Upper lobe of left lung (tissue), 6 donors: Measurements from ENCODE around the gene TRIM17. TPM values are rescaled to one million over a fixed set of nuclear protein-coding genes. Genes with fewer than 3 reads are reported as not detected.

Source experiments
- ATAC-seq, 2 donors: fragments of 200-7000 bp; cut with Tn5 transposase; one replicate each; pipeline ENCODE4 v1.9.1; 2022; ENCODE audit warnings: mild to moderate bottlenecking in 2 of 2, moderate library complexity in 2 of 2; ENCODE audit not compliant: low FRiP score in 2 of 2
- DNase-seq, 2 donors: peaks; one replicate each; pipeline ENCODE4 v3.0.0-alpha.2; 2019 to 2020
- H3K27ac ChIP-seq, 4 donors: fragments of 200-600 bp; sonication (generic); one replicate each; pipeline ENCODE4 v1.5.1; 2016 to 2019
- H3K27me3 ChIP-seq, 4 donors: fragments of 200-600 bp; sonication (generic); one replicate each; pipeline ENCODE4 v1.5.1; 2017 to 2019
- H3K36me3 ChIP-seq, 4 donors: fragments of 200-600 bp; sonication (generic); one replicate each; pipeline ENCODE4 v1.5.1; 2016 to 2019
- H3K4me1 ChIP-seq, 4 donors: fragments of 200-600 bp; sonication (generic); one replicate each; pipeline ENCODE4 v1.5.1; 2018 to 2019
- H3K4me3 ChIP-seq, 4 donors: fragments of 200-600 bp; sonication (generic); one replicate each; pipeline ENCODE4 v1.5.1; 2017 to 2019; ENCODE audit warnings: mild to moderate bottlenecking in 2 of 4, moderate library complexity in 1 of 4
- H3K9me3 ChIP-seq, 4 donors: fragments of 200-600 bp; sonication (generic); one replicate each; pipeline ENCODE4 v1.5.1; 2018 to 2019
- EP300 ChIP-seq, 4 donors: sonication (generic); formaldehyde crosslinking; IDR thresholded peaks; one replicate each; pipeline ENCODE4 v1.5.1; 2017; ENCODE audit warnings: antibody characterized with exemption in 4 of 4, control low read depth in 2 of 4
- POLR2A ChIP-seq, 4 donors: fragments of 450-650 bp; IDR thresholded peaks; one replicate each; pipeline ENCODE4 v1.5.1; 2016 to 2017; ENCODE audit warnings: antibody characterized with exemption in 4 of 4, mild to moderate bottlenecking in 2 of 4
- POLR2AphosphoS5 ChIP-seq, 2 donors: sonication (generic); formaldehyde crosslinking; IDR thresholded peaks; one replicate each; pipeline ENCODE4 v1.5.1; 2017; ENCODE audit warnings: antibody characterized with exemption in 2 of 2
- WGBS, 2 donors: methylation state at CpG; one replicate each; pipeline ENCODE4 v1.1.5; 2017 to 2018; 5-methylcytosine and 5-hydroxymethylcytosine counted together
- total RNA-seq, 6 donors: library from RNA; depleted of rRNA in 4 of 6; stranded (reverse); fragments of >200 nt in 4 of 6; gene quantifications; one replicate each; pipeline versions ENCODE4 v1.1.0 to v1.2.1, GENCODE V29; 2016 to 2021
- TF ChIP-seq, protein P1 (sequence below), 6 experiments: fragments of 450-650 bp in 4 of 6; fragments of 200-600 bp in 2 of 6; sonication (generic) in 2 of 6; IDR thresholded peaks; one replicate each; pipeline ENCODE4 v1.5.1; 2016 to 2019; ENCODE audit warnings: antibody characterized with exemption in 6 of 6
- donor health status: DM: no; HTN: no; CAD: no; lungs with moderate emphysema.
- donor health status: DM: no; HTN: yes; CAD: no; lungs with severe emphysema.

The TRIM17 gene
- total RNA-seq, 6 donors from 2014 or later, result 1.2 to 21.0 (median 2.4) TPM

- peaks cover 0 to 17% (median 7%) of the 10 kb centered on the region in 4 donors for H3K27me3 ChIP-seq
- no peak overlapping the region for H3K4me3 ChIP-seq
- H3K4me1 ChIP-seq, result peaks cover 17 to 26% (median 23%) of the 10 kb centered on the region in 4 donors
- H3K9me3 ChIP-seq, result no peaks in the 10 kb centered on the region
- no peak for TF ChIP-seq POLR2AphosphoS5 (IDR thresholded peaks at IDR 0.05)
- no peak for TF ChIP-seq POLR2A (IDR thresholded peaks at IDR 0.05)
- no peak for TF ChIP-seq EP300 (IDR thresholded peaks at IDR 0.05)
- TF ChIP-seq, protein P1, sequence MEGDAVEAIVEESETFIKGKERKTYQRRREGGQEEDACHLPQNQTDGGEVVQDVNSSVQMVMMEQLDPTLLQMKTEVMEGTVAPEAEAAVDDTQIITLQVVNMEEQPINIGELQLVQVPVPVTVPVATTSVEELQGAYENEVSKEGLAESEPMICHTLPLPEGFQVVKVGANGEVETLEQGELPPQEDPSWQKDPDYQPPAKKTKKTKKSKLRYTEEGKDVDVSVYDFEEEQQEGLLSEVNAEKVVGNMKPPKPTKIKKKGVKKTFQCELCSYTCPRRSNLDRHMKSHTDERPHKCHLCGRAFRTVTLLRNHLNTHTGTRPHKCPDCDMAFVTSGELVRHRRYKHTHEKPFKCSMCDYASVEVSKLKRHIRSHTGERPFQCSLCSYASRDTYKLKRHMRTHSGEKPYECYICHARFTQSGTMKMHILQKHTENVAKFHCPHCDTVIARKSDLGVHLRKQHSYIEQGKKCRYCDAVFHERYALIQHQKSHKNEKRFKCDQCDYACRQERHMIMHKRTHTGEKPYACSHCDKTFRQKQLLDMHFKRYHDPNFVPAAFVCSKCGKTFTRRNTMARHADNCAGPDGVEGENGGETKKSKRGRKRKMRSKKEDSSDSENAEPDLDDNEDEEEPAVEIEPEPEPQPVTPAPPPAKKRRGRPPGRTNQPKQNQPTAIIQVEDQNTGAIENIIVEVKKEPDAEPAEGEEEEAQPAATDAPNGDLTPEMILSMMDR (IDR thresholded peaks at IDR 0.05), result no peak
- H3K36me3 ChIP-seq, result peaks cover 0 to 9% (median 3%) of the 10 kb centered on the region in 4 donors
- H3K27ac ChIP-seq, result no peak overlapping the region
- ATAC-seq (no peak), DNase-seq (no peak)
- 91 to 97% methylated on average over 8 to 9 of the region's 9 CpGs for WGBS, 2 donors
These were observed 4.9 kb downstream of the TRIM17 start for GRCh38 chr1:228411548-228412430.

DNA sequence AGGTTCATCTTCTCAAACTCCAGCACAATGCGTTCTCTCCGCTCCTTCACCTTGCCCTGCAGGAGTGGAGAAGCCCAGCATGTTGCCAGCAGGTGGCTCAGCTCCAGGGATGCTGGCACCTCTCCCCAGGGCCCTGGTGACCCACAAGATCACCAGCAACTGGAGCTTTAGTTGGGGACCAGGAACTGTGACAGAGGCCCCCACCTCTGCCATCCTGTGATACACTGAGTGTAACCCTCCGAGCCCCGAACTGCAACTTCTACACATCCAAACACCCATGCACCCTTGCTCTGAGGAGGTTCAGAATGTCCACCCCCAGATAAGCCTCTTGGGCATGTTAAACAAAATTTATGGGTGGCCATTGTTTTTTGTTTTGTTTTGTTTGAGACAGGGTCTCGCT lies 5.5 kb downstream of the TRIM17 start:
- TF ChIP-seq EP300 (IDR thresholded peaks at IDR 0.05) (no peak), POLR2A (IDR thresholded peaks at IDR 0.05) (no peak), POLR2AphosphoS5 (IDR thresholded peaks at IDR 0.05) (no peak)
- TF ChIP-seq, protein P1 (IDR thresholded peaks at IDR 0.05), result no peak
- DNase-seq (no peak), ATAC-seq (no peak)
- H3K4me3 ChIP-seq, result no peak overlapping the region
- no peaks in the 10 kb centered on the region for H3K9me3 ChIP-seq
- no peak overlapping the region for H3K27ac ChIP-seq
- 91 to 100% methylated on average over 3 to 5 of the region's 5 CpGs for WGBS, 2 donors
- H3K4me1 ChIP-seq, result peaks cover 12 to 20% (median 17%) of the 10 kb centered on the region in 4 donors
- H3K27me3 ChIP-seq, result peaks cover 0 to 10% (median 3%) of the 10 kb centered on the region in 4 donors
- peaks cover 0 to 9% (median 3%) of the 10 kb centered on the region in 4 donors for H3K36me3 ChIP-seq

GRCh38 chr1:228410671-228411070 lies 6.0 kb downstream of the TRIM17 start:
- DNase-seq (peak in 1 of 2 donors; percentile 52), ATAC-seq (no peak)
- peaks cover 0 to 6% (median under 1%) of the 10 kb centered on the region in 4 donors for H3K27me3 ChIP-seq
- TF ChIP-seq, protein P1 (IDR thresholded peaks at IDR 0.05), result no peak
- TF ChIP-seq EP300 (IDR thresholded peaks at IDR 0.05) (no peak), POLR2AphosphoS5 (IDR thresholded peaks at IDR 0.05) (no peak)
- no peak overlapping the region for H3K4me3 ChIP-seq
- peaks cover 8 to 20% (median 14%) of the 10 kb centered on the region in 4 donors for H3K4me1 ChIP-seq
- peaks cover 0 to 9% (median 3%) of the 10 kb centered on the region in 4 donors for H3K36me3 ChIP-seq
- 92 to 97% methylated on average over 9 to 11 of the region's 11 CpGs for WGBS, 2 donors
- no peak overlapping the region for H3K27ac ChIP-seq
- H3K9me3 ChIP-seq, result no peaks in the 10 kb centered on the region

DNA sequence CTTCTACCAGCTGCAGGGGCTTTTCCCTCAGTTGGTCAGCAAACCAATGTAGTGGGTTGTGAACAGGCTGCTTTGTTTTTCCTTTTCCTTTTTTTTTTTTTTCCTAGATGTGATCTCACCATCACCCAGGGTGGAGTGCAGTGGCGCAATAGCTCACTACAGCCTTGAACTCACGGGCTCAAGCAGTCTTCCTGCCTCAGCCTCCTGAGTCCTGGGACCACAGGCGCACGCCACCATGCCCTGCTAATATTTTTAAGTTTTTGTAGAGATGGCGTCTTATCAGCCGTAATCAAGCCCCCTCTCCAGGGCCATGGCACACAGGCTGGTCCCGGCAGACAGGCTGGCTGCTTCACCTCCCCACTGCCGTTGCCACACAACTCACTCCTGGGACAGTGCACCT lies 6.6 kb downstream of the TRIM17 start:
- no peak overlapping the region for H3K27ac ChIP-seq
- peak in 1 of 2 donors; percentile 36 for DNase-seq

More for the DNA sequence above, 6.6 kb downstream of the TRIM17 start:
- Histone ChIP-seq H3K4me1 (peaks cover 14 to 25% (median 20%) of the 10 kb centered on the region in 4 donors), H3K9me3 (no peaks in the 10 kb centered on the region), H3K36me3 (peaks cover 0 to 9% (median 3%) of the 10 kb centered on the region in 4 donors), H3K4me3 (no peak overlapping the region), H3K27me3 (peaks cover 0 to 5% (median 0%) of the 10 kb centered on the region in 4 donors)
- WGBS, 2 donors, result 81 to 90% methylated on average over 8 of the region's 8 CpGs
- TF ChIP-seq POLR2A (IDR thresholded peaks at IDR 0.05) (no peak), EP300 (IDR thresholded peaks at IDR 0.05) (no peak), POLR2AphosphoS5 (IDR thresholded peaks at IDR 0.05) (no peak)
- TF ChIP-seq, protein P1 (IDR thresholded peaks at IDR 0.05), result no peak
- ATAC-seq, result peak in 1 of 2 donors; percentile 8
